ENCODE measurements around the gene EFL1. TPM values are rescaled to one million over a fixed set of nuclear protein-coding genes. Genes with fewer than 3 reads are reported as not detected.

EFL1 gene
- total RNA-seq, 6 donors from 2014 or later: 9.7 to 27.7 (median 17.0) TPM

DNA sequence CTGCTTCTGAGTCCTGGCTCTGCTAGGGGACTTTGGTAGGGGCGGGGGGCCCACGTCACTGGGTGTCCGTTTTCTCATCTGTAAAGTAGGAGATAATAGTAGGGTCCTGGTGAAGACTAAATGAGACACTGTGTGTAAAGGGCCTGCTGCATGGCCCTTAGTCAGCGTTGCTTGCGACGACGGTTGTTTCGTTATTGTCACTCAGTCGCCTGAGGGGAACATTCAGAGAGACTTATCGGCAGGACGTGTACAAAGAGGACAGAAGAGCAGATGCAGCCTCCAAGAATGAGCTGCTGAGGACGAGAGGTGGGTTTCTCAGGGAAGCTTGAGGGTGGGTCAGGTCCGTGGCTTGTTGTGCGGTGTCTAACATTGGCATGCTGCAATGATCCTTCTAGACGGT lies 163.9 kb downstream of the EFL1 start:
- H3K4me3 ChIP-seq: no peak overlapping the region
- H3K36me3 ChIP-seq: no peaks in the 10 kb centered on the region
- H3K27me3 ChIP-seq: no peaks in the 10 kb centered on the region
- ATAC-seq (ENCODE audit: low FRiP score in 2 of 2) (no peak), DNase-seq (no peak)
- H3K4me1 ChIP-seq: no peaks in the 10 kb centered on the region
- H3K9me3 ChIP-seq: peaks cover 0 to under 1% (median 0%) of the 10 kb centered on the region in 4 donors
- WGBS, 2 donors: 93 to 94% methylated on average over 15 of the region's 15 CpGs
- TF ChIP-seq POLR2AphosphoS5 (IDR thresholded peaks at IDR 0.05): no peak
- no peak for TF ChIP-seq EP300 (IDR thresholded peaks at IDR 0.05)
- TF ChIP-seq, protein P1, sequence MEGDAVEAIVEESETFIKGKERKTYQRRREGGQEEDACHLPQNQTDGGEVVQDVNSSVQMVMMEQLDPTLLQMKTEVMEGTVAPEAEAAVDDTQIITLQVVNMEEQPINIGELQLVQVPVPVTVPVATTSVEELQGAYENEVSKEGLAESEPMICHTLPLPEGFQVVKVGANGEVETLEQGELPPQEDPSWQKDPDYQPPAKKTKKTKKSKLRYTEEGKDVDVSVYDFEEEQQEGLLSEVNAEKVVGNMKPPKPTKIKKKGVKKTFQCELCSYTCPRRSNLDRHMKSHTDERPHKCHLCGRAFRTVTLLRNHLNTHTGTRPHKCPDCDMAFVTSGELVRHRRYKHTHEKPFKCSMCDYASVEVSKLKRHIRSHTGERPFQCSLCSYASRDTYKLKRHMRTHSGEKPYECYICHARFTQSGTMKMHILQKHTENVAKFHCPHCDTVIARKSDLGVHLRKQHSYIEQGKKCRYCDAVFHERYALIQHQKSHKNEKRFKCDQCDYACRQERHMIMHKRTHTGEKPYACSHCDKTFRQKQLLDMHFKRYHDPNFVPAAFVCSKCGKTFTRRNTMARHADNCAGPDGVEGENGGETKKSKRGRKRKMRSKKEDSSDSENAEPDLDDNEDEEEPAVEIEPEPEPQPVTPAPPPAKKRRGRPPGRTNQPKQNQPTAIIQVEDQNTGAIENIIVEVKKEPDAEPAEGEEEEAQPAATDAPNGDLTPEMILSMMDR (IDR thresholded peaks at IDR 0.05): no peak
- no peak for TF ChIP-seq POLR2A (IDR thresholded peaks at IDR 0.05)
- H3K27ac ChIP-seq: no peak overlapping the region

GRCh38 chr15:82095803-82096202 lies 166.7 kb downstream of the EFL1 start:
- DNase-seq (no peak), ATAC-seq (ENCODE audit: low FRiP score in 2 of 2) (no peak)
- Histone ChIP-seq H3K27ac (no peak overlapping the region), H3K36me3 (no peaks in the 10 kb centered on the region), H3K27me3 (no peaks in the 10 kb centered on the region), H3K4me1 (no peaks in the 10 kb centered on the region), H3K4me3 (no peak overlapping the region), H3K9me3 (peaks cover 0 to 6% (median 0%) of the 10 kb centered on the region in 4 donors)
- TF ChIP-seq EP300 (IDR thresholded peaks at IDR 0.05): no peak
- TF ChIP-seq, protein P1 (IDR thresholded peaks at IDR 0.05): no peak
- TF ChIP-seq POLR2AphosphoS5 (IDR thresholded peaks at IDR 0.05): no peak
- no peak for TF ChIP-seq POLR2A (IDR thresholded peaks at IDR 0.05)

- H3K9me3 ChIP-seq: peaks cover 0 to 6% (median 0%) of the 10 kb centered on the region in 4 donors
- 72% methylated on average over 13 of the region's 13 CpGs for WGBS, 2 donors
- ATAC-seq (ENCODE audit: low FRiP score in 2 of 2): peak in 1 of 2 donors; percentile 53
- no peaks in the 10 kb centered on the region for H3K27me3 ChIP-seq
- TF ChIP-seq POLR2A (IDR thresholded peaks at IDR 0.05) (no peak), EP300 (IDR thresholded peaks at IDR 0.05) (no peak), POLR2AphosphoS5 (IDR thresholded peaks at IDR 0.05) (no peak)
- TF ChIP-seq, protein P1 (IDR thresholded peaks at IDR 0.05): no peak
- no peak for DNase-seq
- H3K4me1 ChIP-seq: no peaks in the 10 kb centered on the region
- no peaks in the 10 kb centered on the region for H3K36me3 ChIP-seq
- no peak overlapping the region for H3K27ac ChIP-seq
- no peak overlapping the region for H3K4me3 ChIP-seq
Observed at GRCh38 chr15:82093774-82094211, 168.7 kb downstream of the EFL1 start.

- no peaks in the 10 kb centered on the region for H3K4me1 ChIP-seq
- no peaks in the 10 kb centered on the region for H3K27me3 ChIP-seq
- DNase-seq: no peak
- H3K36me3 ChIP-seq: no peaks in the 10 kb centered on the region
- no peak for ATAC-seq (ENCODE audit: low FRiP score in 2 of 2)
- WGBS, 2 donors: 91 to 96% methylated on average over 5 of the region's 5 CpGs
- H3K4me3 ChIP-seq: no peak overlapping the region
- no peak overlapping the region for H3K27ac ChIP-seq
- H3K9me3 ChIP-seq: peaks cover 0 to 6% (median 0%) of the 10 kb centered on the region in 4 donors
- TF ChIP-seq POLR2AphosphoS5 (IDR thresholded peaks at IDR 0.05): no peak
- TF ChIP-seq, protein P1 (IDR thresholded peaks at IDR 0.05): no peak
- no peak for TF ChIP-seq EP300 (IDR thresholded peaks at IDR 0.05)
- TF ChIP-seq POLR2A (IDR thresholded peaks at IDR 0.05): no peak
Observed at GRCh38 chr15:82093325-82093724, 169.2 kb downstream of the EFL1 start.

DNA sequence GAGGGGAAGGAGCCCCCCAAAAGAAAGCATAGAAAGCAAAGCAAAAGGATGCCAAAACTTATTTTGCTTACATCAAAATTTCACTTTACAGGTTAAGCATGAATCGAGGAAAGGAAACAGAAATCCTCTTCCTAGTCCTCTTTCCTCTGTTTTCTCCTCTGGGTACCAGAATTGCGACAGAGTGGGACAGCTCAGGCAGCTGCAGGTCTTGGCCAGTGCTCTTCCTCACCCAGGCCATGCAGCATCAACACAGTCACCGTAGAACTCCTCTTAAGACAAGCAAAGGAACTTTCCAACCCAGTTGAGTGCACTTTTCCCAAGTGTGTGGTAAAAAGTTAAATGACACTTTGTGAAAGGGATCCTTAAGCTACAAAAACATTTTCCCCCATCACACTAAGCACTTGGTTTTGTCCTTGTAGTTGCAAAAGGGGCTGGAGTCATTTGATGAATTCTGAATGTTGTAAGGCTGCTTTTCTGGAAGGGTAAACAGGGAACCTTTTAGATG lies 170.8 kb downstream of the EFL1 start:
- no peak for TF ChIP-seq EP300 (IDR thresholded peaks at IDR 0.05)
- TF ChIP-seq, protein P1 (IDR thresholded peaks at IDR 0.05): no peak
- no peak for TF ChIP-seq POLR2AphosphoS5 (IDR thresholded peaks at IDR 0.05)
- TF ChIP-seq POLR2A (IDR thresholded peaks at IDR 0.05): no peak
- Histone ChIP-seq H3K4me3 (no peak overlapping the region), H3K27ac (no peak overlapping the region), H3K9me3 (peaks cover 0 to 6% (median 0%) of the 10 kb centered on the region in 4 donors), H3K27me3 (no peaks in the 10 kb centered on the region), H3K36me3 (no peaks in the 10 kb centered on the region), H3K4me1 (no peaks in the 10 kb centered on the region)
- DNase-seq (no peak), ATAC-seq (ENCODE audit: low FRiP score in 2 of 2) (no peak)
- WGBS, 2 donors: 79 to 89% methylated on average over 3 of the region's 3 CpGs
